ENCODE data around the gene MRS2. TPM values are rescaled to one million over a fixed set of nuclear protein-coding genes. Genes with fewer than 3 reads are reported as not detected.

The MRS2 gene
- total RNA-seq, 3 donors from 2014 or later: 20.3 to 34.0 (median 26.7) TPM

- TF ChIP-seq POLR2AphosphoS5 (IDR thresholded peaks at IDR 0.05) (no peak), POLR2A (IDR thresholded peaks at IDR 0.05) (no peak), CTCF (IDR thresholded peaks at IDR 0.05) (no peak)
- intact Hi-C loops (cut with DNase I; ENCODE audit: low total_unique reads): no loop called here
- DNase-seq (ENCODE audit: low spot score in 2 of 2): no peak
- no peaks in the 10 kb centered on the region for H3K27me3 ChIP-seq
- H3K36me3 ChIP-seq: peaks cover 12% of the 10 kb centered on the region
- H3K4me3 ChIP-seq: no peak overlapping the region
- H3K27ac ChIP-seq: no peak overlapping the region
- H3K9me3 ChIP-seq: no peaks in the 10 kb centered on the region
- H3K4me1 ChIP-seq: no peaks in the 10 kb centered on the region
Measured at GRCh38 chr6:24415753-24416152, 13.0 kb downstream of the MRS2 start.

- peaks cover 8% of the 10 kb centered on the region for H3K36me3 ChIP-seq
- no peaks in the 10 kb centered on the region for H3K27me3 ChIP-seq
- TF ChIP-seq POLR2A (IDR thresholded peaks at IDR 0.05) (no peak), POLR2AphosphoS5 (IDR thresholded peaks at IDR 0.05) (no peak), CTCF (IDR thresholded peaks at IDR 0.05) (no peak)
- H3K4me3 ChIP-seq: no peak overlapping the region
- DNase-seq (ENCODE audit: low spot score in 2 of 2): no peak
- intact Hi-C loops (cut with DNase I; ENCODE audit: low total_unique reads): no loop called here
- no peaks in the 10 kb centered on the region for H3K4me1 ChIP-seq
- H3K9me3 ChIP-seq: no peaks in the 10 kb centered on the region
- no peak overlapping the region for H3K27ac ChIP-seq
Measured at GRCh38 chr6:24419526-24419925, 16.8 kb downstream of the MRS2 start.

GRCh38 chr6:24425091-24425490, 22.4 kb downstream of the MRS2 start:
- TF ChIP-seq POLR2A (IDR thresholded peaks at IDR 0.05) (no peak), POLR2AphosphoS5 (IDR thresholded peaks at IDR 0.05) (no peak), CTCF (IDR thresholded peaks at IDR 0.05) (no peak)
- intact Hi-C loops (cut with DNase I; ENCODE audit: low total_unique reads): no loop called here
- no peak for DNase-seq (ENCODE audit: low spot score in 2 of 2)
- H3K27me3 ChIP-seq: no peaks in the 10 kb centered on the region
- no peaks in the 10 kb centered on the region for H3K4me1 ChIP-seq
- no peak overlapping the region for H3K27ac ChIP-seq
- peaks cover 4% of the 10 kb centered on the region for H3K36me3 ChIP-seq
- no peaks in the 10 kb centered on the region for H3K9me3 ChIP-seq
- H3K4me3 ChIP-seq: no peak overlapping the region

- H3K27ac ChIP-seq: no peak overlapping the region
- DNase-seq (ENCODE audit: low spot score in 2 of 2): no peak
- intact Hi-C loops (cut with DNase I; ENCODE audit: low total_unique reads): no loop called here
- H3K9me3 ChIP-seq: no peaks in the 10 kb centered on the region
- no peaks in the 10 kb centered on the region for H3K36me3 ChIP-seq
- no peaks in the 10 kb centered on the region for H3K27me3 ChIP-seq
- no peak overlapping the region for H3K4me3 ChIP-seq
- TF ChIP-seq POLR2AphosphoS5 (IDR thresholded peaks at IDR 0.05): no peak
- no peak for TF ChIP-seq POLR2A (IDR thresholded peaks at IDR 0.05)
- no peak for TF ChIP-seq CTCF (IDR thresholded peaks at IDR 0.05)
- no peaks in the 10 kb centered on the region for H3K4me1 ChIP-seq
Measured at GRCh38 chr6:24426729-24427446, 24.2 kb downstream of the MRS2 start.

GRCh38 chr6:24428615-24429014, 25.9 kb downstream of the MRS2 start:
- no peak overlapping the region for H3K27ac ChIP-seq
- no peak for TF ChIP-seq POLR2A (IDR thresholded peaks at IDR 0.05)
- no peak for DNase-seq (ENCODE audit: low spot score in 2 of 2)
- H3K27me3 ChIP-seq: no peaks in the 10 kb centered on the region
- H3K36me3 ChIP-seq: no peaks in the 10 kb centered on the region
- no peaks in the 10 kb centered on the region for H3K4me1 ChIP-seq
- intact Hi-C loops (cut with DNase I; ENCODE audit: low total_unique reads): no loop called here
- H3K4me3 ChIP-seq: no peak overlapping the region
- no peaks in the 10 kb centered on the region for H3K9me3 ChIP-seq

Measured in breast epithelium (tissue), 4 donors.